GM12874 (cell line): ENCODE data around the gene CGNL1.

ENCODE experiments used
- CTCF ChIP-seq: IDR thresholded peaks from 2 replicates; pipeline ENCODE4 v1.5.1; 2011; ENCODE audit warnings: low read depth, mild to moderate bottlenecking, control low read depth, low read length, moderate library complexity; ENCODE audit not compliant: insufficient read depth

Gene CGNL1

GRCh38 chr15:57495554-57496165 lies 119.4 kb downstream of the CGNL1 start:
- TF ChIP-seq CTCF: no peak

- TF ChIP-seq CTCF: no peak
Observed at GRCh38 chr15:57496594-57496945, 120.3 kb downstream of the CGNL1 start.

- TF ChIP-seq CTCF: no peak
Observed at GRCh38 chr15:57496946-57497869, 120.9 kb downstream of the CGNL1 start.

- TF ChIP-seq CTCF: no peak
Observed at GRCh38 chr15:57500256-57500655, 124.0 kb downstream of the CGNL1 start.

GRCh38 chr15:57500979-57501576 lies 124.8 kb downstream of the CGNL1 start:
- TF ChIP-seq CTCF: no peak

GRCh38 chr15:57502116-57502515 lies 125.8 kb downstream of the CGNL1 start:
- TF ChIP-seq CTCF: no peak

GRCh38 chr15:57503051-57503702 lies 126.9 kb downstream of the CGNL1 start:
- TF ChIP-seq CTCF: peak; percentile 46; the same call in 1 of the 2 replicates
